HUES64 (cell line): ENCODE data around the gene ATXN7L1.

ENCODE experiments used
- H3K27ac ChIP-seq: 2 replicates; pipeline ENCODE4 v1.7.0; 2013; ENCODE audit warnings: low read depth, low read length, inconsistent platforms
- H3K27me3 ChIP-seq: 2 replicates; pipeline ENCODE4 v1.6.1; 2013; ENCODE audit warnings: mild to moderate bottlenecking, low read length; ENCODE audit not compliant: insufficient read depth
- H3K36me3 ChIP-seq: 2 replicates; pipeline ENCODE4 v1.6.1; 2013; ENCODE audit warnings: mild to moderate bottlenecking, low read length; ENCODE audit not compliant: insufficient read depth
- H3K4me1 ChIP-seq: 2 replicates; pipeline ENCODE4 v1.6.1; 2013; ENCODE audit warnings: mild to moderate bottlenecking, low read length, moderate library complexity; ENCODE audit not compliant: insufficient read depth
- H3K4me3 ChIP-seq: 2 replicates; pipeline ENCODE4 v1.5.1; 2013; ENCODE audit warnings: mild to moderate bottlenecking, low read length, moderate library complexity
- H3K9ac ChIP-seq: 2 replicates; pipeline ENCODE4 v1.6.1; 2013; ENCODE audit warnings: mild to moderate bottlenecking, low read depth, low read length
- H3K9me3 ChIP-seq: 2 replicates; pipeline ENCODE4 v1.6.1; 2013; ENCODE audit warnings: low read depth, low read length; ENCODE audit not compliant: insufficient read depth
- WGBS: fragments of 150-250, 120-280 bp; methylation state at CpG from one replicate; pipeline ENCODE4 v1.1.7; 2013; ENCODE audit warnings: missing lambda C conversion rate; 5-methylcytosine and 5-hydroxymethylcytosine counted together

ATXN7L1 gene

DNA sequence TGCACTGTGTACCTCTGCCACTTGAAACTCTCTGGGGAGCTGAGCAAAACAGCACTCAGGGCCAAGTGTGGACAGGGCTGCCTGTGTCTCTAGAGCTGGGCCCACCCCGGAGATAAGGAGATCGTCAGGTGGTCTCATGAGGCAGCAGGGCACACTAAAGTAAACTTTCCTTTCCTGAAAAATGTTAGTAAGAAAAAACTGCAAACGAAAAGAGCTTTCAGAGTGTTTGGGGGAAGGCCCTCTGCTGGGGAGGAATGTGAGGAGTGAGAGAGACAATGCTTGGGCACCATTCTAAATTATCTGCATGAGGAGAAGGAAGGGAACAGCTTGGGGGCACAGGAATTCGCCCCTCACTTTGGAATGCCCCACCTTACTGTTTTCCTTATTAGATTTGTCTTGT, 127.7 kb downstream of the ATXN7L1 start:
- Histone ChIP-seq H3K4me3 (no peak overlapping the region), H3K27ac (peak overlapping the region; percentile 59), H3K9me3 (no peaks in the 10 kb centered on the region), H3K9ac (no peak overlapping the region), H3K27me3 (no peaks in the 10 kb centered on the region), H3K36me3 (no peaks in the 10 kb centered on the region; the same call in 1 of the 2 replicates), H3K4me1 (peaks cover 19% of the 10 kb centered on the region)
- WGBS = 63% methylated on average over 3 of the region's 4 CpGs

- WGBS = 80% methylated on average over 7 of the region's 7 CpGs
- Histone ChIP-seq H3K27me3 (no peaks in the 10 kb centered on the region), H3K9ac (no peak overlapping the region), H3K4me3 (no peak overlapping the region), H3K4me1 (peaks cover 15% of the 10 kb centered on the region), H3K27ac (no peak overlapping the region), H3K9me3 (no peaks in the 10 kb centered on the region), H3K36me3 (no peaks in the 10 kb centered on the region)
Observed at GRCh38 chr7:105745681-105746330, 130.6 kb downstream of the ATXN7L1 start.

DNA sequence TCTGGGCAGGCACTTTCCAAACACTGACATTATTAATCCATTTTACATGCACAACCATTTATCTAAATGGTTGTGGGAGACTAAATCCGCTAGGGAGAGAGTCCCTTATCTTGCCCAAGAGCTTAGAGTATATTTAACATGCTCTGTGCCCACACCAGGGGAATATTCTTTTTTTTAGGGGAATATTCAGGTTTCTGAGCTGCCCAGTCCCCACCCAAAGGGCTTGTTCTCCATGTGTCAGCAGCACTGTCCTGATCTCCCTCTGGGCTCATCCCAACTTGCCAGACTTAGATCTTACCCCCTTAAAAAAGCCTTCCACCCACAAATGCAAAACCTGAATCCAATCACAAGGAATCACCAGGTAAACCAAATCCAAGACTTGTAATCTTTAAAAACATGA, 132.1 kb downstream of the ATXN7L1 start:
- WGBS = 100% methylated on average over 1 of the region's 1 CpG
- peaks cover 13% of the 10 kb centered on the region for H3K4me1 ChIP-seq

DNA sequence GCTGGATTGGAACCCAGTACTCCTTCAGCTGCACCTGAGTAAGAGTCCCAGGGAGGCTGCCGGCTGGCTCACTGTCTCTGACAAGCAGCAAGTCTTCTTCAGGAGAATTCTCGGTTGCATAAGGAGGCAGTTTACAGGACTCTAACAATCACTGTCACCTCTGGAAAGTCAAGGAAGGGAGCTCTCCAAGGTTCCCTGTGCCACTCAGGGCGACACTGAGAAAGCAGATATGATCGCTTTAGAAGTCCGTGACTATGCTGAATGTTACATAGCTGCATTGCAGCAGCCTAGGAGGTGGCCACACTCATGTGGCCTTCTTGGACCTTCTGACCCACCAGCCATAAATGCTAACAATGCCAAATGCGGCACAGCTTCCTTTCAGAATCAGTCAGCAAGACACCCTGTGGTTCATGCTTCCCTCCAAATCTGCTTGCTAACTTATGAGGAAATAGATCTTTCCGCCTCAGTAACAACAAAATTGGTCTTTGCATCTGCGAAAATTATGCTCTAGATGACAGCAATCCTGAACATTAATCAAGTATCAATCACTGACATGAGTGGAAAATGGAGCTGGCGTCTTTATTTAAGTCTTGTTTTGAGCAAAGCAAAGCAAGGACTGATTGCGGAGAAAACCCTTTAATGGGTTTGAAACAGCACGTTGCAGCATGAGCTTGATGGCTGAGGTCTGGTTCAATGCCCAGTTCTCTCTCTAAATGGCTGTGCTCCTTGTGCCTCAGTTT, 132.9 kb downstream of the ATXN7L1 start:
- 86% methylated on average over 11 of the region's 11 CpGs for WGBS
- Histone ChIP-seq H3K9ac (no peak overlapping the region), H3K27ac (no peak overlapping the region), H3K9me3 (no peaks in the 10 kb centered on the region), H3K27me3 (no peaks in the 10 kb centered on the region), H3K4me1 (peaks cover 7% of the 10 kb centered on the region), H3K4me3 (no peak overlapping the region), H3K36me3 (no peaks in the 10 kb centered on the region)

More for the DNA sequence above, 132.1 kb downstream of the ATXN7L1 start:
- Histone ChIP-seq H3K36me3 (no peaks in the 10 kb centered on the region), H3K27me3 (no peaks in the 10 kb centered on the region), H3K9ac (no peak overlapping the region), H3K4me3 (no peak overlapping the region), H3K9me3 (no peaks in the 10 kb centered on the region), H3K27ac (no peak overlapping the region)

DNA sequence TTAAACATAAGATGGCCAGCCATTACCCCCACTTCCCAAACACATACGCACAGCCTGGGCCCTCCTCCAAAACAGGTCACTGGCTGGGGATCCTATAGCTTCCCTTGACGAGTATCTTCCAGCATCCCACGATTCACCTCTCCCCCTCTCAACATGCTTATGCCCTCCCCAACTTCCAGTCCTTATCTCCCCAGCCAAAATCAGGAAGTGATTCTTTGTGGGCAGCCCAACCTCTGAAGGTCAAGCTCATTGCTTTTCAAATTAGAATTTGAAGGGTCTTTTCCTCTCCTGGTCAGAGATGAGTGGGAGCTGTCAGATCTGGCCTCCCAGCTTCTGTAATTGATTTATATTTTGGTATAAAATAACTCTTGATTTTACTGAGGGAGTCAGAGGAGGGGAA, 133.6 kb downstream of the ATXN7L1 start:
- no peak overlapping the region for H3K4me3 ChIP-seq
- H3K27me3 ChIP-seq = no peaks in the 10 kb centered on the region
- WGBS = 86% methylated on average over 3 of the region's 3 CpGs
- H3K9me3 ChIP-seq = no peaks in the 10 kb centered on the region
- peaks cover 4% of the 10 kb centered on the region; the same call in 1 of the 2 replicates for H3K4me1 ChIP-seq
- H3K36me3 ChIP-seq = no peaks in the 10 kb centered on the region
- H3K27ac ChIP-seq = no peak overlapping the region
- H3K9ac ChIP-seq = no peak overlapping the region

DNA sequence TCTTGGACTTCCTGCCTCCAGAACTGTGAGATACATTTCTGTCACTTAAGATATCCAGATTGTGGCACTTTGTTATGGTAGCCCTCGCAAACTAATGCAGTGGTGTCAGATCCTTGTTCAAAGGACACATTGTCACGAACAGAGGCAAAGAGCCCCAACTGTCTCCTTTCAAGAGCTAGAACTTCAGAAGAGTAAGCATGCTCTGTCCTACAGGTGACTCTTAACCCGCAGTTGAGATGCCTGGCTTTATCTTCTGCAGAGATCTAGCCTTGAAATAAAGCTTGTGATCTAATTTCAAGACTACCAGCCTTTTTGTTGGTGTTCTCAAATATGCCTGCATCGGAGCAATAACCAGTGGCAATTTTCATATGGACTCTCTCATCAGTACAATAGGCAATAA, 134.4 kb downstream of the ATXN7L1 start:
- H3K9ac ChIP-seq = no peak overlapping the region
- peaks cover 4% of the 10 kb centered on the region; the same call in 1 of the 2 replicates for H3K4me1 ChIP-seq
- H3K36me3 ChIP-seq = no peaks in the 10 kb centered on the region
- 95% methylated on average over 4 of the region's 4 CpGs for WGBS
- no peaks in the 10 kb centered on the region for H3K27me3 ChIP-seq
- H3K4me3 ChIP-seq = no peak overlapping the region
- H3K9me3 ChIP-seq = no peaks in the 10 kb centered on the region
- no peak overlapping the region for H3K27ac ChIP-seq

DNA sequence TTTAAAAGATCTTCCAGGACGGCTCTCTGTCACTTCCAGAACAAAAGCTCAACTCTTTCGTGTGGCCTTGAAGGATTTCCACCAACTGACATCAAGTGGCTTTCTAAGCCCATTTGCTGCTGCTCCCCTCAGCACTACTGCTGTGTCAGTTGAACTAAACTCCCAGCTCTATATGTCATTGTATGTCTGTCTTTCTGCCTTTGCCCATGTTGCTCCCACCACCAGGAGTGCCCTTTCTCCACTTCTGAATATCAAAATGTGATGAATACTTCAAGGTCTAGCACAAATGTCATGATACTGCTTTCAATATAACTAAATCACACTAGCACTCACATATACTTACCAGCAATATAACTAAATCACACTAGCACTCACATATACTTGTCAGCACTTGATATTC, 138.3 kb downstream of the ATXN7L1 start:
- Histone ChIP-seq H3K4me1 (no peaks in the 10 kb centered on the region), H3K27ac (no peak overlapping the region), H3K9ac (no peak overlapping the region), H3K9me3 (no peaks in the 10 kb centered on the region), H3K4me3 (no peak overlapping the region), H3K36me3 (no peaks in the 10 kb centered on the region), H3K27me3 (no peaks in the 10 kb centered on the region)
- WGBS = 91% methylated on average over 2 of the region's 2 CpGs

GRCh38 chr7:105734233-105734632, 142.2 kb downstream of the ATXN7L1 start:
- no peak overlapping the region for H3K4me3 ChIP-seq
- 89% methylated on average over 6 of the region's 6 CpGs for WGBS
- no peaks in the 10 kb centered on the region for H3K9me3 ChIP-seq
- no peaks in the 10 kb centered on the region for H3K27me3 ChIP-seq
- no peaks in the 10 kb centered on the region for H3K4me1 ChIP-seq
- H3K27ac ChIP-seq = no peak overlapping the region
- no peak overlapping the region for H3K9ac ChIP-seq
- no peaks in the 10 kb centered on the region for H3K36me3 ChIP-seq

DNA sequence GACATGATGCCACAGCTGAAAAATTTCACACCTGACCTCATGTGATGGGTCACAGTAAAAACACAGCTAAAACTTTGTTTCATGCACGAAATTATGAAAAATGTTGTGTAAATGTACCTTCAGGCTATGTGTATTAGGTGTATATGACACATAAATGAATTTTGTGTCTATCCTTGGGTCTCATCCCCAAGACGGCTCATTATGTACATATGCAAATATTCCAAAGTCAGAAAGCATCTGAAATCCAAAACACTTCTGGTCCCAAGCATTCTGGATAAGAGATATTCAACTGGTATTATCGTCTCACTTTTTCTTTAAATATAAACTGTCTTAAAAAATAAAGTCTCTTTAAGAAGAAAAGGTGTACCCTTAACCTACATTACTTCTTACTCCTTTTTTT, 145.4 kb downstream of the ATXN7L1 start:
- Histone ChIP-seq H3K4me1 (peaks cover 3% of the 10 kb centered on the region; the same call in 1 of the 2 replicates), H3K36me3 (no peaks in the 10 kb centered on the region), H3K9ac (no peak overlapping the region), H3K4me3 (no peak overlapping the region), H3K9me3 (no peaks in the 10 kb centered on the region), H3K27ac (no peak overlapping the region), H3K27me3 (no peaks in the 10 kb centered on the region)
- WGBS = 96% methylated on average over 2 of the region's 3 CpGs

DNA sequence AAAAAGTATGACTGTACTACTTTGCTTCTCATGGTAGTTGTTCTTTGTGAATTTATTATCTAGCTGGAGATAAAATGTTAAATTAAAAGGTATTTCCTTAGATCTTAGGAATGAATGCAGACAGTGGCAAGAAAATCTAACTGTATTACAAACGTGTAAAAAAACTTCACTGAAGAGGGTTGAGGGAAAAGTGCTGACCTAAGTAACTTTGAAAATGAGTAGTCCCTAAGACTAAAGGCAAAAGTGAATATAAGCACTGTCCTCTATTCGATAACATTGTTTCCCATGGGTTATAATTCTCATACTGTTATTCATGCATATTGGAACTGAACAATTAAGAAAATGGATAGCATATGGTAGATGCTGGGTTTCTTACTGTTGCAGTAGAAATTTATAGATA, 148.4 kb downstream of the ATXN7L1 start:
- WGBS = 89% methylated on average over 2 of the region's 2 CpGs
- H3K36me3 ChIP-seq = no peaks in the 10 kb centered on the region

DNA sequence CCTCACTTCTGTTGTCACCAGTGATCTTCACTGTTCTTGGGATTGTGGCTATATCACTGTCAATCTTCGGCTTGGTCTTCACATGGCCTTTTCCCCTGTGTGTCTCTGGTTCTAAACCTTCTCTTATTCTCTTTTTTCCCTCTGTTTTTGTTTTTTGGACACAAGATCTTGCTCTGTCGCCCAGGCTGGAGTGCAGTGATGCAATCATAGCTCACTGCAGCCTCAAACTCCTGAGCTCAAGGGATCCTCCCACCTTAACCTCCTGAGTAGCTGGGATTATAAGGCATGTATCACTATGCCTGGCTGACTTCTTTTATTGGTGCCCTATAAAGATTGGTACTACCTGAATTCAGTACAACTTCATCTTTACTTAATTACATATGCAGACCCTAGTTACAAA, 151.7 kb downstream of the ATXN7L1 start:
- WGBS = 95% methylated on average over 2 of the region's 2 CpGs
- H3K27me3 ChIP-seq = no peaks in the 10 kb centered on the region

More for the DNA sequence above, 148.4 kb downstream of the ATXN7L1 start:
- Histone ChIP-seq H3K9me3 (no peaks in the 10 kb centered on the region), H3K4me1 (peaks cover 6% of the 10 kb centered on the region), H3K27ac (no peak overlapping the region), H3K9ac (no peak overlapping the region), H3K27me3 (no peaks in the 10 kb centered on the region), H3K4me3 (no peak overlapping the region)

More for the DNA sequence above, 151.7 kb downstream of the ATXN7L1 start:
- H3K9me3 ChIP-seq = no peaks in the 10 kb centered on the region
- no peak overlapping the region for H3K4me3 ChIP-seq
- no peaks in the 10 kb centered on the region for H3K36me3 ChIP-seq
- no peak overlapping the region for H3K9ac ChIP-seq
- H3K4me1 ChIP-seq = peaks cover 18% of the 10 kb centered on the region
- H3K27ac ChIP-seq = no peak overlapping the region
